Neural cell (in vitro differentiated cells): ENCODE measurements around the gene LRIG1.

ENCODE experiments used
- CTCF ChIP-seq: fragments of 450-650 bp; IDR thresholded peaks from 2 replicates; pipeline ENCODE4 v1.5.1; 2014; ENCODE audit warnings: antibody characterized with exemption, mild to moderate bottlenecking, moderate library complexity; ENCODE audit not compliant: poor library complexity, severe bottlenecking
- MXI1 ChIP-seq: fragments of 450-650 bp; conservative IDR thresholded peaks from 2 replicates; pipeline ENCODE4 v1.6.1; 2014; ENCODE audit warnings: antibody characterized with exemption, mild to moderate bottlenecking; ENCODE audit not compliant: poor library complexity, severe bottlenecking
- RAD21 ChIP-seq: fragments of 450-650 bp; conservative IDR thresholded peaks from 2 replicates; pipeline ENCODE4 v1.6.1; 2014; ENCODE audit warnings: antibody characterized with exemption, mild to moderate bottlenecking, moderate library complexity

- TF ChIP-seq MXI1, result no peak
- no peak for TF ChIP-seq CTCF
- TF ChIP-seq RAD21, result no peak
Observed at GRCh38 chr3:66406163-66406562, 94.7 kb downstream of the LRIG1 start.
